HG03066 (cell line): ENCODE data around the gene DNAH14.
"Not testable (repeated sequence)": the region's sequence is repeated elsewhere in the genome, so short reads cannot be mapped to it uniquely, and the experiment has no call there.

ENCODE experiments used
- ATAC-seq: cut with Tn5 transposase; IDR thresholded peaks from one replicate; pipeline ENCODE4 v1.9.1; 2021; ENCODE audit warnings: low read depth; ENCODE audit not compliant: unreplicated experiment

The DNAH14 gene

DNA sequence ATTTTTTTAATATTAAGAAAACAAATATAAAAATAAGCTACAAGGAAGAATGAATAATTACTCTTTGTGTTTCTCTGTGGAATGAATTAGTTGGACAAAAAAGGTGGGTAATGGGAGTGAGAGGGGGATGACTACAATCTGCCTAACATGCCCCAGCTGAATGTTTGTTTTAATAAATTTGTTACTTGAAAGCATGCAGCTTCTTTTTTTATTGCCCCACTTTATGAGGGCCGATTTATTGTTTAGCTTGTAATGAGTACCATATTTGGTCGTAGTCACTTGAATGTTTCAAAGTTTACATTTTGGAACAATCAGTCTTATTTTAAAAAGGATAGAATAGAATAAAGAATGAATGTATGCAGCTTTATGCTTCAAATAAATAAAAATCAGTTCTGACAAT lies 301.0 kb downstream of the DNAH14 start:
- ATAC-seq = no peak

GRCh38 chr1:225232930-225233329 lies 303.5 kb downstream of the DNAH14 start:
- not testable (repeated sequence) for ATAC-seq

- ATAC-seq = no peak
These were observed 313.1 kb downstream of the DNAH14 start for GRCh38 chr1:225242611-225243010.

GRCh38 chr1:225250432-225250831 lies 321.0 kb downstream of the DNAH14 start:
- peak; percentile 81 for ATAC-seq

- no peak for ATAC-seq
These were observed 323.7 kb downstream of the DNAH14 start for GRCh38 chr1:225253173-225253572.

DNA sequence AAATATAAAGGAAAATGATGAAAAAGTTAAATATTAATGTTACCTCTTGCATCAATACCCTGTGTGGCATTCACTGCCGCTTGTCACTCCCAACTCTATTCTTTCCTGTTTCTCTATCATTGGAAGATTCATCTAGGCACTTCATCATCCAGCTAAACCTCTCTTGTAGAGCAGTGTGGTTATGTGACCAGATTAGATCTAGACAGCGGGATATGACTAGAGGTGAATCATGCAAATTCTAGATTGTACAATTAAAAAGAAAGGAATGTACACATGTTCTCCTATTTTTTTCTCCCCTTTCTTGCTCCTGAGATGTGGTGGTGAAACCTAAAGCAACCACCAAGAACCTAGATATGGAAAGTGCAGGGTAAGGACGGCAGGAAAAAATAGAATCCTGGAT lies 324.3 kb downstream of the DNAH14 start:
- ATAC-seq = no peak

DNA sequence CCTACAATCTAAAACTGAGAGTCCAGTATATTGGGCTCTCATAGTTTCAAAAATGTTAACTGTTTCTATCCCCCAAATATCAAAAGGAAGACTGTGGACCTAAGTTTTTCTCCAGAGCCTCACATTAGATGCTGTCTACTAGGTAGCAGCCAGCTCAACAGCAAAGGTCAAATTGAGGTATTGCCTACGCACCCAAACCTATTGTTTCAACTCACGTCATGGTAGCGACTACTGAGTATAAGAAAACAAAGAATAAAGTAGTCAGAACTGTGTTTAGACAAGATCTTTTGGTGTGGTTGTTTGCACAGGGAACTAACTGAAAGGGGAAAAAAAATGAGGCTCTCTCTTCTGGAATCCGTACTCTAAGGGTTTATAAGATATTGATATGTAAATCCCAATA lies 325.2 kb downstream of the DNAH14 start:
- ATAC-seq = no peak

GRCh38 chr1:225257081-225257480 lies 327.6 kb downstream of the DNAH14 start:
- ATAC-seq = no peak

GRCh38 chr1:225258811-225259210 lies 329.3 kb downstream of the DNAH14 start:
- no peak for ATAC-seq

- no peak for ATAC-seq
These were observed 330.1 kb downstream of the DNAH14 start for GRCh38 chr1:225259542-225259941.

DNA sequence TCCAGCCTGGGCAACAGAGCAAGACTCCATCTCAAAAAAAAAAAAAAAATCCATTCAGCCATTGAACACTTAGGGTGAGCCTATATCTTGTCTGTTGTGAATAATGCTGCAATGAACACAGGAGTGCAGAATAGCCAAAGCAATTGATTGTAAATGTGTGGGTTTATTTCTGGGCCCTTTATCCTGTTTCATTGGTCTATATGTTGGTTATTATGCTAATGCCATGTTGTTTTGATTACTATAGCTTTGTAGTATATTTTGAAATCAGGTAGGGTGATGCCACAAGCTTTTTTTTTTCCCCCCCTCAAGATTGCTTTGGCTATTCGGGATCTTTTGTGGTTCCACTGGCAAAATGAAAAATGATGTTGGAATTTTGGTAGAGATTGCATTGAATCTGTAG lies 330.8 kb downstream of the DNAH14 start:
- no peak for ATAC-seq

DNA sequence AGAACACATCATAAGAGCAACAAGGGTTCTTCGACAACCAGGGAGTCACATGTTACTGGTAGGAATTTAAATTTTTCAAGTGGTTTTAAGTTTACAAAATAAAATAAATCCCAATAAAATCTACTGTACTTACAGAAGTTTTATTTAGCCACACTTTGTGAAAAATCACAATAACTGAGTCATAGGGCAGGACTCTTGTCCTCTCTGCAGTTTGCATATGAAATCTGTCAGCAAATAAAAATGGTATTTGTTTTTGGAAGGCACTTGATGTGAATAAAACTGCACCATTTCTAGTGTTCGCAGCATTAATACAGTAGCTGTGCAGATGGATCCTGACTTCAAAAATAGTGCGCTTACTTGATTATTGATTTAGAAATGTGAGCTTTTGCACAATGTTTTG lies 348.0 kb downstream of the DNAH14 start:
- ATAC-seq = no peak

- no peak for ATAC-seq
These were observed 351.1 kb downstream of the DNAH14 start for GRCh38 chr1:225280563-225280962.

- no peak for ATAC-seq
These were observed 360.8 kb downstream of the DNAH14 start for GRCh38 chr1:225290244-225290643.

- no peak for ATAC-seq
These were observed 370.1 kb downstream of the DNAH14 start for GRCh38 chr1:225299624-225300023.

- ATAC-seq = no peak
These were observed 370.9 kb downstream of the DNAH14 start for GRCh38 chr1:225300381-225300780.

GRCh38 chr1:225304996-225305395 lies 375.5 kb downstream of the DNAH14 start:
- ATAC-seq = no peak

DNA sequence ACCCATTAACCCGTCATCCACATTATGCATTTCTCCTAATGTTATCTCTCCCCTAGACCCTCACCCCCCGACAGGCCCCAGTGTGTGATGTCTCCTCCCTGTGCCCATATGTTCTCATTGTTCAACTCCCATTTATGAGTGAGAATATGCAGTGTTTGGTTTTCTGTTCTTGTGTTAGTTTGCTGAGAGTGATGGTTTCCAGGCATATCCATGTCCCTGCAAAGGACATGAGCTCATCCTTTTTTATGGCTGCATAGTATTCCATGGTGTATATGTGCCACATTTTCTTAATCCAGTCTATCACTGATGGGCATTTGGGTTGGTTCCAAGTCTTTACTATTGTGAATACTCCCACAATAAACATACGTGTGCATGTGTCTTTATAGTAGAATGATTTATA lies 381.1 kb downstream of the DNAH14 start:
- not testable (repeated sequence) for ATAC-seq

GRCh38 chr1:225318706-225319575 lies 389.5 kb downstream of the DNAH14 start:
- peak; percentile 94 for ATAC-seq

DNA sequence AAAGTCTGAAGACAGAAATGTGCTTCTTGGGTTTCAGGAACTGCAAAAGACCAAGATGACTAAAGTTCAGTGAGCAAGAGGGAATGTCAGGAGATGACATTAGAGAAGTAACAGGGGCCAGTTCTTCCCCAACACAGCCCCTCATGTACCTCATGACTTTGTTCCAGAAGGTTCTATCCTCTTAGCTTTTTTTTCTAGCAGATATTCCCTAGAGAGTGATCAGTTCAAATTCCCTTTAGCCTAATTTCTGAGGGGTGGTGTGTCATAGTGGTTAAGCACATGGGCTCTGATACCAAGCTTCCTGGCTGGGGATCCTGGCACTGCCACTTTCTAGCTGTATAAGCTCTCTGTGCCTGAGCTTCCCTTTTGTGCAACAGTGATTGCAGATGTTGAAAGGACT lies 390.4 kb downstream of the DNAH14 start:
- ATAC-seq = no peak

GRCh38 chr1:225321784-225322183 lies 392.3 kb downstream of the DNAH14 start:
- ATAC-seq = no peak

- ATAC-seq = no peak
These were observed 399.6 kb downstream of the DNAH14 start for GRCh38 chr1:225329041-225329440.
